Measurements from ENCODE around the gene RAP1A. TPM values are rescaled to one million over a fixed set of nuclear protein-coding genes. Genes with fewer than 3 reads are reported as not detected.
A peak's percentile ranks its signal among the peaks of the same experiment; 100 is the strongest.

The RAP1A gene
- total RNA-seq (10 to 100 TPM; 14.2 to 31.4 TPM), polyA plus RNA-seq (10 to 100 TPM; 23.1 to 28.6 TPM)

- no peaks in the 10 kb centered on the region for H3K36me3 ChIP-seq (ENCODE audit: control insufficient read depth in 4 of 4, insufficient read depth in 3 of 4, low read depth in 1 of 4, low read length in 3 of 4)
- H3K27ac ChIP-seq (ENCODE audit: low read depth in 1 of 2, low read length in 2 of 2), result peak within 1 kb of the TSS; percentile 93 to 96
- TF ChIP-seq ATF3 (IDR thresholded peaks at IDR 0.05) (no peak), RXRA (IDR thresholded peaks at IDR 0.05) (peak in 1 of 2 donors; percentile 14), NR2F2 (IDR thresholded peaks at IDR 0.05) (no peak), ZBTB33 (IDR thresholded peaks at IDR 0.05) (no peak), RAD21 (IDR thresholded peaks at IDR 0.05) (peak in 1 of 2 donors; percentile 43), HNF4A (conservative IDR thresholded peaks at IDR 0.05) (peak in 1 of 2 donors; percentile 62), SP1 (IDR thresholded peaks at IDR 0.05) (peak; percentile 73), GABPA (IDR thresholded peaks at IDR 0.05 in 1 of 2, conservative IDR thresholded peaks at IDR 0.05 in 1 of 2) (no peak), HNF4G (IDR thresholded peaks at IDR 0.05) (peak; percentile 37), YY1 (IDR thresholded peaks at IDR 0.05) (peak; percentile 36), CTCF (IDR thresholded peaks at IDR 0.05; ENCODE audit: low read depth, low read length, missing input control) (no peak), EGR1 (IDR thresholded peaks at IDR 0.05; ENCODE audit: low read depth in 2 of 2) (peak in 1 of 2 donors; percentile 36), JUND (IDR thresholded peaks at IDR 0.05) (no peak)
- TF ChIP-seq, protein P1, sequence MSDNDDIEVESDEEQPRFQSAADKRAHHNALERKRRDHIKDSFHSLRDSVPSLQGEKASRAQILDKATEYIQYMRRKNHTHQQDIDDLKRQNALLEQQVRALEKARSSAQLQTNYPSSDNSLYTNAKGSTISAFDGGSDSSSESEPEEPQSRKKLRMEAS (IDR thresholded peaks at IDR 0.05), result peak; percentile 84
- TF ChIP-seq, protein P2, sequence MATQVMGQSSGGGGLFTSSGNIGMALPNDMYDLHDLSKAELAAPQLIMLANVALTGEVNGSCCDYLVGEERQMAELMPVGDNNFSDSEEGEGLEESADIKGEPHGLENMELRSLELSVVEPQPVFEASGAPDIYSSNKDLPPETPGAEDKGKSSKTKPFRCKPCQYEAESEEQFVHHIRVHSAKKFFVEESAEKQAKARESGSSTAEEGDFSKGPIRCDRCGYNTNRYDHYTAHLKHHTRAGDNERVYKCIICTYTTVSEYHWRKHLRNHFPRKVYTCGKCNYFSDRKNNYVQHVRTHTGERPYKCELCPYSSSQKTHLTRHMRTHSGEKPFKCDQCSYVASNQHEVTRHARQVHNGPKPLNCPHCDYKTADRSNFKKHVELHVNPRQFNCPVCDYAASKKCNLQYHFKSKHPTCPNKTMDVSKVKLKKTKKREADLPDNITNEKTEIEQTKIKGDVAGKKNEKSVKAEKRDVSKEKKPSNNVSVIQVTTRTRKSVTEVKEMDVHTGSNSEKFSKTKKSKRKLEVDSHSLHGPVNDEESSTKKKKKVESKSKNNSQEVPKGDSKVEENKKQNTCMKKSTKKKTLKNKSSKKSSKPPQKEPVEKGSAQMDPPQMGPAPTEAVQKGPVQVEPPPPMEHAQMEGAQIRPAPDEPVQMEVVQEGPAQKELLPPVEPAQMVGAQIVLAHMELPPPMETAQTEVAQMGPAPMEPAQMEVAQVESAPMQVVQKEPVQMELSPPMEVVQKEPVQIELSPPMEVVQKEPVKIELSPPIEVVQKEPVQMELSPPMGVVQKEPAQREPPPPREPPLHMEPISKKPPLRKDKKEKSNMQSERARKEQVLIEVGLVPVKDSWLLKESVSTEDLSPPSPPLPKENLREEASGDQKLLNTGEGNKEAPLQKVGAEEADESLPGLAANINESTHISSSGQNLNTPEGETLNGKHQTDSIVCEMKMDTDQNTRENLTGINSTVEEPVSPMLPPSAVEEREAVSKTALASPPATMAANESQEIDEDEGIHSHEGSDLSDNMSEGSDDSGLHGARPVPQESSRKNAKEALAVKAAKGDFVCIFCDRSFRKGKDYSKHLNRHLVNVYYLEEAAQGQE (IDR thresholded peaks at IDR 0.05), result no peak
- DNase-seq (ENCODE audit: low spot score), result peak; percentile 99
- under 1% methylated on average over 79 of the region's 79 CpGs for WGBS
- peaks cover 5 to 32% (median 20%) of the 10 kb centered on the region in 4 donors for H3K4me1 ChIP-seq (ENCODE audit: control insufficient read depth in 4 of 4, insufficient read depth in 4 of 4, low read length in 3 of 4)
- peak within 1 kb of the TSS; percentile 56 to 97 for H3K9ac ChIP-seq (ENCODE audit: low read depth in 1 of 2, low read length in 2 of 2)
- no peaks in the 10 kb centered on the region for H3K27me3 ChIP-seq (ENCODE audit: control insufficient read depth in 4 of 4, insufficient read depth in 4 of 4, low read length in 3 of 4)
- peak within 1 kb of the TSS; percentile 92 to 99 (median 95) for H3K4me3 ChIP-seq (ENCODE audit: low read depth in 1 of 3, low read length in 3 of 3)
- no peaks in the 10 kb centered on the region for H3K9me3 ChIP-seq (ENCODE audit: control insufficient read depth in 4 of 4, low read length in 3 of 4)
These were observed at the start of gene RAP1A for GRCh38 chr1:111619635-111620440. Gene RAP1A, plus strand, starts transcription at chr1:111619789. Its CDS starts 71,572 bp downstream, at chr1:111691361.

All from liver (tissue), 9 donors.